HG02759 (cell line): ENCODE data around the gene HDAC4.
"Not testable (repeated sequence)": the region's sequence is repeated elsewhere in the genome, so short reads cannot be mapped to it uniquely, and the experiment has no call there.

Experiments
- ATAC-seq: cut with Tn5 transposase; IDR thresholded peaks from one replicate; pipeline ENCODE4 v1.9.1; 2021; ENCODE audit warnings: mild to moderate bottlenecking, moderate library complexity; ENCODE audit not compliant: unreplicated experiment

The HDAC4 gene

DNA sequence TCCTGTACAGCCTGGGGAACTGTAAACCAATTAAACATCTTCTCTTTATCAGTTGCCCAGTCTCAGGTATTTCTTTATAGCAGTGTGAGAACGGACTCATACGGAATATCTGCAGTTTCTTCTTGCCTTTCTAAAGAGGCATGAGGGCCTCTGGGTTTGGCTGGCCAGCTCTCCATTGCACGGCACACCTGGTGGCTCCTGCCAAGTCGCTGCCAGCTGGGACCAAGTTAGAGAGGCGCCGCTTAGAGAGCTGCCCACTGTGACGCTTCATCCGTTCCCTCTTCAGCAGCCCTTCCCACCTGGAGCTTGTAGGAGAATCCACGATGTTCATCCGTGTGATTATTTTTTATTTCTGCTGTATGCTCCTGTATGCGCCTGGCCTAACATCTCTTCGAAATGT lies 357.5 kb downstream of the HDAC4 start:
- ATAC-seq: no peak

- no peak for ATAC-seq
These were observed 358.1 kb downstream of the HDAC4 start for GRCh38 chr2:239042551-239043320.

GRCh38 chr2:239042046-239042445 lies 358.8 kb downstream of the HDAC4 start:
- ATAC-seq: no peak

GRCh38 chr2:239041062-239041461 lies 359.8 kb downstream of the HDAC4 start:
- no peak for ATAC-seq

GRCh38 chr2:239040152-239040761 lies 360.6 kb downstream of the HDAC4 start:
- no peak for ATAC-seq

DNA sequence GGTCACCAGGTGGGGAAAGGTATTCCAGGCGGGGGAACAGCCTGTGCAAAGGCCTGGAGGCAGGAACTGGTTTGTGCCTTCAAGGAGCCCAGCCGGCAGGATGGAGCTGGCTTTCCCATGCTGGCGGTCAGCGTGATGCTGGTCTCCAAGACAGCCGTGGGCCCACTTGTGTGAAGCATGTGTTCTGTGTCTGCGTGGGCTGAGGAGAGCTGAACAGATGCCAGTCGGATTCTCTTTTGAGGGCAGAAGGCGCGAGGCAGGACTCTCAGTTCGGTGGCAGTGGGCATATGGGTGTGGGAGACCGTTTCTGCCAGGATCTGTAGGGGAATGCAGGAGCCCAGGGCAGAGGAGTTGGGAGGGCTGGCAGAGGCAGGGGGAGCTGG lies 361.4 kb downstream of the HDAC4 start:
- ATAC-seq: no peak

GRCh38 chr2:239038773-239039478 lies 361.9 kb downstream of the HDAC4 start:
- ATAC-seq: no peak

- ATAC-seq: not testable (repeated sequence)
These were observed 362.5 kb downstream of the HDAC4 start for GRCh38 chr2:239038284-239038683.

- no peak for ATAC-seq
These were observed 363.3 kb downstream of the HDAC4 start for GRCh38 chr2:239037559-239037910.

- no peak for ATAC-seq
These were observed 363.8 kb downstream of the HDAC4 start for GRCh38 chr2:239036819-239037558.

GRCh38 chr2:239035997-239036731 lies 364.7 kb downstream of the HDAC4 start:
- ATAC-seq: no peak

DNA sequence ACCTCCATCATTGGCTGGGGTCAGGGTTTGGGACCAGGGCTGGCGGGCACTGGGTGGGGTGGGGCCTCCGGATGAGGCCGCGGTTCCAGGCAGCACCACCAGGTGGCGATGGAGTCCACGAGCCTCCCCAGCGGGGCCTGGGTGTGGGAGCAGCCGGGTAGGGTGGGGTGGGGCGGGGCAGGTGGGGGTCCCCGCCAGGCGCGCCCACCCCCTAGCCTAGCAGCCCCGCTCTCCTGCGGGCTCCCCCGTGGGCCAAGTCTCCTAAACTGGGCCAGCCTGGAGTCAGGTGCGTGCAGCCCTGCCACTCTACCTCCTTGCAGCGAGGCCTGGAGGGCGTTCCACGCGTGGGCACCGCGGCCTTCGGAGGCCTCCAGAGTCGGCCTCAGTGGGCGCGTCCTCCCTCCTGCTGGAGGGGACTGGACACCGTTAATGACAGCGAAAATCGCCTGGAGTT lies 365.4 kb downstream of the HDAC4 start:
- no peak for ATAC-seq

DNA sequence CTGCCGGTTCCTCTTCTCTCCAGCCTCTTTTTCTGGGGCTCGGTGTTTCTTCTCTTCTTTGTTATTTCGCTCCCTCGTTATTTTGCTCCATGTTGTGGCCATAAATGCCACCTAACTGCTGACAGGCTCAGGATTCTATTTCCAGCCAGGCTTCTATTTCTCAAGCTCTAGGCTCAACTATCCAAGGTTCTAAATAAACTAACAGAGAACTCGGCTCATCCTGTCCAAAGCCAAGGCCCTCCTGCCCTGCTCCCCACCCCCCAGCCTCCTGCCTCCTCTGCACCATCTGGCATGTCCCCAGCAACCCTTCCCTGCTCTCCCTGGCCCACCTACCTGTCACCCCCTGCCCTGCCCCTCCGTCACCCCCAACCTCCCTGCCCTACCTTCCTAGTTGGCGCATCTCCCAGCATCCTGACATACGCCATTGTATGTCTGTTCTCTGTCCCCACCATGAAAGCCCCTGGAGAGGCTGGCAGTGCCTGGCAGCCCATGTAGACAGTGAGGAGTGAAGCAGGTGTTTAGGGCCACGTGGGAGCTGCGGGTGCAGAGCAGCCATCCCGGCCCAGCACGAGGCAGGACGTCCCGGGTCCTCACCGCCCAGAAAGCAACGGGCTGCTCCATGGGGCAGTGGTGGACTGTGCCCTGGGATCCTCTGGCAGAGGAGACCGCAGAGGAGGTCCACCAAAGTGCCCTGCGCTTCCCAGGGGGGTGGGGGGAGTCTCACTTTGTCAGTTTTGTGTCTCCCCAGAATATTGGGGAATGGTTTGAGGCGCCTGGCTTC lies 366.1 kb downstream of the HDAC4 start:
- ATAC-seq: no peak

DNA sequence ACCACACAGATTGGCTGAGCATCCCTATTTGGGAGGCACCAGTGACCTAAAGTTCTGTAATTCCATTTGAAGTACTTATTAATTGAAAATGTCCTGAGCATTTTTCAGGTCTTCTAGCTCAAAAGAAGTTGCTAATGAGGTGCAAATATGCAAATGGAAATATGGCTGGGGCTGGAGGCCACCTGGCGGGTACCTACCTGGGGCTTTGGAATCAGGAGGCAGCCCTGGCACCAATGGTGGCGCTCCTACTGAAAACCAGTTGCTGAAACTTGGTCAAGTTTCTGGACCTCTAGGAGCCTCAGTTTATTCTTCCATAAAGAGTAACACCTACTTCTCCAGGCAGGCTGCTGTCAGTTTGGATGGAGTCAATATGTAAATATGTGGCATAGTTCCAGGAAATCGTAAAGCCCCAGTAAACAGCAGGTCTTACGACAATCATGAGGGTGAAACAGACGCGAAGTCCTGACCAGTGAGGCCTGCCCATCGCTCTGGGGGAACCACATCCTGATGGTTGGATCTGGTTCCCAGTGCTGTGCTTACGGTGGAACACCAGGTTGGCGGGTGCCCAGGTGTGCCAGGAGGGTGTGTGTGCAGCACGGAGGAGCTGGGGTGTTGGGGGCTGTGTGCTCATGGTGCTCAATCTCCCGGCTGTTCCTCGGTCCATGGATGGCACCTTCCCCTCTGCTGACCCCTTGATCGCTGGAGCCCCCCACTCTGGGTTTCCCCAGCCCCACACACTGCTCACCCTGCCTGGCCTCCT lies 366.8 kb downstream of the HDAC4 start:
- ATAC-seq: no peak

DNA sequence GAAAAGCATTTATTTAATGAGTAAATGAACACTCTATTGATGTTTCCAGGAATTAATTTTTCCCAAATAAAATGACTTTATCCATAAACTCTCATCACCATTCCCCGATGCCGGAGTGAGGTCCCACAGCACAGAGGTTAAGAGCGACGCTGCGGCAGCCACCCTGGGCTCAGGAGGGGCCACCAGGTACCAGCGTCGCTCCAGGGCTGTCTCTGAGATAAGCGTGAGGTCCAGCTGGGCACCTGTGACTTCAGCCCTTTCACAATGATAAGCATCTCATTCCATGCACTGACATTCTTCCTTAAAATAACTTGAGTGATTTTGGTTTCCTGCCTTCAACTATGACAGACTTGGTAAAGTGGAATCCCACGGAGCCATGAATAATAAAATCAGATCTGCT lies 370.9 kb downstream of the HDAC4 start:
- ATAC-seq: no peak

- no peak for ATAC-seq
These were observed 372.6 kb downstream of the HDAC4 start for GRCh38 chr2:239028253-239028619.

- no peak for ATAC-seq
These were observed 373.2 kb downstream of the HDAC4 start for GRCh38 chr2:239027391-239028252.

GRCh38 chr2:239026711-239027361 lies 374.0 kb downstream of the HDAC4 start:
- no peak for ATAC-seq
